Mesenchymal stem cell (in vitro differentiated cells and primary cell): ENCODE results near the gene ASIC2.

Experiments
- DNase-seq: peaks from one replicate; pipeline ENCODE4 v3.0.0-alpha.2; 2013
- H2AFZ ChIP-seq: one replicate; pipeline ENCODE4 v1.6.1; 2013; ENCODE audit warnings: low read depth, mild to moderate bottlenecking, control low read depth, inconsistent platforms, low read length, moderate library complexity
- H2AK5ac ChIP-seq: 2 replicates; pipeline ENCODE4 v1.6.1; 2013; ENCODE audit warnings: low read length, moderate library complexity, mild to moderate bottlenecking, inconsistent platforms; ENCODE audit not compliant: severe bottlenecking
- H2BK120ac ChIP-seq: one replicate; pipeline ENCODE4 v1.6.1; 2013; ENCODE audit warnings: low read depth, mild to moderate bottlenecking, inconsistent platforms, low read length, moderate library complexity
- H2BK12ac ChIP-seq, 2 experiments: one replicate each; pipeline ENCODE4 v1.6.1; 2013; ENCODE audit warnings: inconsistent platforms in 2 of 2, low read length in 2 of 2, mild to moderate bottlenecking in 2 of 2, moderate library complexity in 2 of 2, control low read depth in 1 of 2
- H2BK15ac ChIP-seq: one replicate; pipeline ENCODE4 v1.6.1; 2013; ENCODE audit warnings: mild to moderate bottlenecking, low read depth, inconsistent platforms; ENCODE audit not compliant: poor library complexity, severe bottlenecking
- H2BK5ac ChIP-seq: 2 replicates; pipeline ENCODE4 v1.6.1; 2013; ENCODE audit warnings: low read depth, mild to moderate bottlenecking, low read length, control low read depth, inconsistent platforms; ENCODE audit not compliant: poor library complexity, severe bottlenecking
- H3K14ac ChIP-seq, 2 experiments: one replicate each; pipeline ENCODE4 v1.6.1; 2013; ENCODE audit warnings: inconsistent platforms in 2 of 2, low read length in 2 of 2, control low read depth in 1 of 2, mild to moderate bottlenecking in 1 of 2, moderate library complexity in 1 of 2
- H3K18ac ChIP-seq, 2 experiments: one replicate each; pipeline ENCODE4 v1.6.1; 2013; ENCODE audit warnings: inconsistent platforms in 2 of 2, low read length in 2 of 2, control low read depth in 1 of 2, low read depth in 1 of 2, mild to moderate bottlenecking in 1 of 2
- H3K23ac ChIP-seq, 2 experiments: one replicate each; pipeline ENCODE4 v1.6.1; 2013; ENCODE audit warnings: inconsistent platforms in 2 of 2, low read length in 2 of 2, mild to moderate bottlenecking in 2 of 2, moderate library complexity in 2 of 2, control low read depth in 1 of 2
- H3K27ac ChIP-seq: 2 replicates; pipeline ENCODE4 v1.5.1; 2013; ENCODE audit warnings: mild to moderate bottlenecking, moderate library complexity, low read length, control low read depth, inconsistent platforms; ENCODE audit not compliant: poor library complexity, severe bottlenecking
- H3K27me3 ChIP-seq, 2 experiments: 2 replicates each; pipeline versions ENCODE4 v1.6.1 to v1.7.0; 2013; ENCODE audit warnings: low read length in 2 of 2, mild to moderate bottlenecking in 2 of 2, moderate library complexity in 2 of 2, control low read depth in 1 of 2, inconsistent platforms in 1 of 2; ENCODE audit not compliant: control insufficient read depth in 1 of 2, insufficient read depth in 1 of 2
- H3K36me3 ChIP-seq, 2 experiments: 2 replicates each; pipeline versions ENCODE4 v1.6.1 to v1.7.0; 2013; ENCODE audit warnings: low read length in 2 of 2, control low read depth in 1 of 2, inconsistent platforms in 1 of 2, low read depth in 1 of 2, mild to moderate bottlenecking in 1 of 2; ENCODE audit not compliant: insufficient read depth in 2 of 2, control insufficient read depth in 1 of 2
- H3K4ac ChIP-seq, 2 experiments: one replicate each; pipeline ENCODE4 v1.6.1; 2013; ENCODE audit warnings: inconsistent platforms in 2 of 2, low read length in 2 of 2, mild to moderate bottlenecking in 2 of 2, moderate library complexity in 2 of 2, control low read depth in 1 of 2, low read depth in 1 of 2
- H3K4me1 ChIP-seq: 2 replicates; pipeline ENCODE4 v1.6.1; 2013; ENCODE audit warnings: low read depth, low read length, control low read depth; ENCODE audit not compliant: control insufficient read depth, insufficient read depth
- H3K4me2 ChIP-seq: 2 replicates; pipeline ENCODE4 v1.6.1; 2013; ENCODE audit warnings: low read length, mild to moderate bottlenecking, inconsistent platforms; ENCODE audit not compliant: poor library complexity, severe bottlenecking
- H3K4me3 ChIP-seq, 2 experiments: 2 replicates each; pipeline versions ENCODE4 v1.5.1 to v1.7.0; 2013; ENCODE audit warnings: low read length in 2 of 2, mild to moderate bottlenecking in 2 of 2, control low read depth in 1 of 2, low read depth in 1 of 2; ENCODE audit not compliant: insufficient read depth in 1 of 2
- H3K79me1 ChIP-seq: replicated peaks from 2 replicates; pipeline ENCODE4 v1.6.1; 2013; ENCODE audit warnings: mild to moderate bottlenecking, control low read depth, low read length, inconsistent platforms; ENCODE audit not compliant: poor library complexity, severe bottlenecking
- H3K9ac ChIP-seq: 2 replicates; pipeline ENCODE4 v1.7.0; 2013; ENCODE audit warnings: mild to moderate bottlenecking, low read length, moderate library complexity
- H3K9me3 ChIP-seq: 2 replicates; pipeline ENCODE4 v1.7.0; 2013; ENCODE audit warnings: mild to moderate bottlenecking, low read length; ENCODE audit not compliant: control insufficient read depth
- H4K8ac ChIP-seq: one replicate; pipeline ENCODE4 v1.6.1; 2013; ENCODE audit warnings: inconsistent platforms, mild to moderate bottlenecking, low read length, moderate library complexity
- H4K91ac ChIP-seq: one replicate; pipeline ENCODE4 v1.6.1; 2013; ENCODE audit warnings: mild to moderate bottlenecking, low read length, inconsistent platforms
- WGBS: methylation state at CpG from one replicate; pipeline ENCODE4 v1.1.7; 2013; ENCODE audit warnings: mixed read lengths; 5-methylcytosine and 5-hydroxymethylcytosine counted together

The ASIC2 gene

DNA sequence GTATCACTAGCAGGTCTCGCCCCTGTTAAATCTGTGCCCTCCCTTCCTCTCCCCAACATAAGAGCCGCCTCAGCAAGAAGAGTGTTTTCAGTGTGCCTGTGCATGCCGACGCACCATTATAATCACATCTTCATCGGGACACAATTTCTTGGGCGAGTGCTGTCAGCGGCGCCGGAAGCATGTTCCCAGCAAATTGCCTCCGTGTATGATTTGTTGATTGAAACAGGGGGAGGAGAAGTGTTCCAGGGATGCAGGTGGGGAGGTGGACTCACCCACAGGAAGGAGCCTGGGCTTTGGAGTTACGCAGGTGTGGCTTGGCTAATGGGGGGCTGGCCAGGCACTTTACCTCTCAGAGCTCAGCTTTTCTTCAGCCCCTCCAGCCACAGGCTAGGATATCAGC lies 247.9 kb downstream of the ASIC2 start:
- Histone ChIP-seq H3K9me3 (no peaks in the 10 kb centered on the region), H2BK15ac (no peak overlapping the region), H3K36me3 (no peaks in the 10 kb centered on the region), H3K23ac (no peak overlapping the region), H3K4me2 (no peak overlapping the region), H3K9ac (no peak overlapping the region), H3K14ac (no peak overlapping the region), H3K4me3 (no peak overlapping the region), H3K27me3 (peaks cover 8 to 19% of the 10 kb centered on the region in 2 experiments), H2BK120ac (no peak overlapping the region), H3K4ac (no peak overlapping the region), H3K79me1 (no peaks in the 10 kb centered on the region), H4K8ac (no peak overlapping the region), H3K27ac (no peak overlapping the region), H2AFZ (no peak overlapping the region), H2BK5ac (no peak overlapping the region), H3K18ac (no peak overlapping the region), H4K91ac (no peak overlapping the region), H3K4me1 (no peaks in the 10 kb centered on the region), H2AK5ac (no peak overlapping the region), H2BK12ac (no peak overlapping the region)
- 91% methylated on average over 11 of the region's 11 CpGs for WGBS
- DNase-seq: no peak

DNA sequence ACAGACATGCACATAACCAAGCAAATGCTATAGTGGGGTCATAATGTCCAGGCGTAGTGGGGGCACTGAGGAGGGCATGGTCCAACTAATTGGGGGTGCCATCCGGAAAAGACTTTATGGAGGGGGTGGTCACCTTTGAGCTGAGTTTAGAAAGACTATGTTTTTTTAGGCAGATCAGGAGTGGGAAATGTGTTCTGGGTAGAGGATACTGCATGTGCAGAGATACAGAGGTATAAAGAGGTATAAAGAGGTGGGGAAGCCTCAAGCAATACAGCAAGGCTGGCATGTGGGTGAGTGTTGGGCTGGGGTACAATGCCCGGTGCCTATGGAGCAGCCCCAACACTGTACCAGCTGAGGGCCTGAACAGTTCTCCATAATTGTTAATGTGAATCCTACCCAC lies 248.3 kb downstream of the ASIC2 start:
- Histone ChIP-seq H3K27ac (no peak overlapping the region), H4K8ac (no peak overlapping the region), H3K4ac (no peak overlapping the region), H3K27me3 (peaks cover 12 to 19% of the 10 kb centered on the region in 2 experiments), H2AK5ac (no peak overlapping the region), H2BK120ac (no peak overlapping the region), H3K23ac (no peak overlapping the region), H2BK5ac (no peak overlapping the region), H2BK15ac (no peak overlapping the region), H3K9ac (no peak overlapping the region), H2AFZ (no peak overlapping the region), H3K4me2 (no peak overlapping the region), H3K4me3 (no peak overlapping the region), H3K79me1 (no peaks in the 10 kb centered on the region), H3K18ac (no peak overlapping the region), H2BK12ac (no peak overlapping the region), H3K14ac (no peak overlapping the region), H3K4me1 (no peaks in the 10 kb centered on the region), H3K36me3 (no peaks in the 10 kb centered on the region), H3K9me3 (no peaks in the 10 kb centered on the region), H4K91ac (no peak overlapping the region)
- WGBS: 96% methylated on average over 3 of the region's 3 CpGs
- no peak for DNase-seq

DNA sequence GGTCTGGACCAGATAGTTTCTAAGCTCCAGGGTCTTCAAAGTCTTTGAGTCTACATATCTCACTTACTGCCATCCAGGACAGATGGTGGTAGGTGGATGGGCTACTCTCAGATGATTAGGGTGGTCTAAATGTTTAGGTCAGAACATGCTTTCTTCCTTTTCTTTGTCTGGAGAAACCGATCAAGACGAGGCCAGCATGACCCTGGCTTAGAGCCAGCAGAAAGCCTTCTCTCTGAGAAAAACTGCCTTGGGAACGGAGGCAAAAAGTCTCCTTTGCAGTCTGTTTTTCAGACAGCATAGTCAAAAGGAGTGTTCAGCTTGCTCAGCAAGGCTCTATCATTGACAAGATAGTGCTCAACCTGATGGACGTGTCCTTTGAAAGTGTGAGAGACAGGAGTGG lies 252.6 kb downstream of the ASIC2 start:
- H2BK12ac ChIP-seq: no peak overlapping the region
- no peaks in the 10 kb centered on the region for H3K9me3 ChIP-seq
- WGBS: 71% methylated on average over 4 of the region's 4 CpGs
- H2BK15ac ChIP-seq: no peak overlapping the region
- H3K9ac ChIP-seq: no peak overlapping the region
- H3K4me3 ChIP-seq: no peak overlapping the region
- H2AFZ ChIP-seq: no peak overlapping the region
- H3K79me1 ChIP-seq: no peaks in the 10 kb centered on the region
- no peak overlapping the region for H4K91ac ChIP-seq
- H3K4me2 ChIP-seq: no peak overlapping the region
- H3K27ac ChIP-seq: no peak overlapping the region
- no peak for DNase-seq
- H3K18ac ChIP-seq: no peak overlapping the region
- no peaks in the 10 kb centered on the region for H3K36me3 ChIP-seq
- H2BK5ac ChIP-seq: no peak overlapping the region
- H2BK120ac ChIP-seq: no peak overlapping the region
- no peak overlapping the region for H3K4ac ChIP-seq
- H2AK5ac ChIP-seq: no peak overlapping the region
- H3K4me1 ChIP-seq: no peaks in the 10 kb centered on the region
- no peak overlapping the region for H3K14ac ChIP-seq
- no peak overlapping the region for H3K23ac ChIP-seq
- no peak overlapping the region for H4K8ac ChIP-seq
- H3K27me3 ChIP-seq: peaks cover 12 to 35% of the 10 kb centered on the region in 2 experiments

DNA sequence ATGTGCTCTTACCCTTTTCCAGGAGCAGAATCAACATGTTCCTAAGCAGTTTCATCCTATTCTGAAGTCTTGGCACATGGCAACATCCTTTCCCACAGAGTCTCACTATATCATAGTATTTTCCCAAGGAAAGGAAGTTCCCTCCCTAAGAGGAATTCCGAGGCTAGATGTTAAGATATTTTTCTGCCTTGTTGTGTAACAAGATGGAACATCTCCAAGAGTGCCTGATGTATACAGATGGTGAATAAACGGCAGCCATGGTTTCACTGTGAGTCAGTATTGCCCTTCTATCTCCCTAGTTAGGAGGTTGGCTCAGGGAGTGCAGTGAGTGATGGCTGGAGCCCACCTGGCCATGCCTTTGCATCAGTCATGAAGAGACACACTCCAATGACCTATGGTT lies 253.2 kb downstream of the ASIC2 start:
- no peak overlapping the region for H3K27ac ChIP-seq

More for the DNA sequence above, 253.2 kb downstream of the ASIC2 start:
- H4K91ac ChIP-seq: no peak overlapping the region
- H2AFZ ChIP-seq: no peak overlapping the region
- H3K18ac ChIP-seq: no peak overlapping the region
- no peak overlapping the region for H2AK5ac ChIP-seq
- H2BK5ac ChIP-seq: no peak overlapping the region
- H3K27me3 ChIP-seq: peaks cover 12 to 40% of the 10 kb centered on the region in 2 experiments
- no peak overlapping the region for H3K4ac ChIP-seq
- H3K9ac ChIP-seq: no peak overlapping the region
- no peaks in the 10 kb centered on the region for H3K79me1 ChIP-seq
- peak; percentile 91 for DNase-seq
- no peak overlapping the region for H4K8ac ChIP-seq
- H3K4me2 ChIP-seq: no peak overlapping the region
- H2BK15ac ChIP-seq: no peak overlapping the region
- no peak overlapping the region for H2BK12ac ChIP-seq
- no peak overlapping the region for H3K23ac ChIP-seq
- no peak overlapping the region for H3K4me3 ChIP-seq
- H3K9me3 ChIP-seq: no peaks in the 10 kb centered on the region
- H2BK120ac ChIP-seq: no peak overlapping the region
- no peaks in the 10 kb centered on the region for H3K36me3 ChIP-seq
- 22% methylated on average over 2 of the region's 2 CpGs for WGBS
- H3K14ac ChIP-seq: no peak overlapping the region
- H3K4me1 ChIP-seq: no peaks in the 10 kb centered on the region
